Measurements from ENCODE around the gene DCDC2. TPM values are rescaled to one million over a fixed set of nuclear protein-coding genes. Genes with fewer than 3 reads are reported as not detected.

DCDC2 gene
- total and polyA plus RNA-seq, 2 donors (not counting 3 experiments of a cell fraction or from before 2014, with no cell fraction given), result not detected

- Histone ChIP-seq H3K4me2 (ENCODE audit: insufficient read depth, low read length) (no peak overlapping the region), H4K20me1 (replicated peaks; ENCODE audit: control insufficient read depth, extremely low read depth, insufficient read depth, low read length) (no peaks in the 10 kb centered on the region), H3K27me3 (ENCODE audit: control insufficient read depth in 2 of 2, insufficient read depth in 2 of 2, low read length in 2 of 2) (no peaks in the 10 kb centered on the region), H2AFZ (ENCODE audit: low read depth, low read length) (no peak overlapping the region), H3K4me3 (replicated peaks in 1 of 3; ENCODE audit: insufficient read depth in 1 of 3, low read depth in 1 of 3, low read length in 3 of 3) (no peak overlapping the region), H3K9me1 (replicated peaks; ENCODE audit: control insufficient read depth, extremely low read depth, insufficient read depth, low read length) (no peaks in the 10 kb centered on the region), H3K36me3 (ENCODE audit: control insufficient read depth in 2 of 2, extremely low read depth in 1 of 2, insufficient read depth in 2 of 2, low read length in 2 of 2) (no peaks in the 10 kb centered on the region), H3K4me1 (ENCODE audit: control insufficient read depth, extremely low read depth, insufficient read depth, low read length) (no peaks in the 10 kb centered on the region), H3K9ac (replicated peaks; ENCODE audit: extremely low read depth, insufficient read depth, low read length) (no peak overlapping the region), H3K9me3 (replicated peaks; ENCODE audit: control insufficient read depth, insufficient read depth, low read length) (no peaks in the 10 kb centered on the region), H3K27ac (ENCODE audit: insufficient read depth, low read depth, low read length) (no peak overlapping the region), H3K79me2 (ENCODE audit: control insufficient read depth, insufficient read depth, low read length) (no peaks in the 10 kb centered on the region)
- ChIA-PET CTCF (interaction anchor here (0.6 kb wide), 2 partner anchors 146 to 1371 kb away, joined by 3 to 5 read pairs; no protein-coding TSS in a partner anchor), POLR2A (no interaction called here)
- BruUV-seq (replicated peaks), result no TSS peak
- TF ChIP-seq FOS (IDR thresholded peaks at IDR 0.05; ENCODE audit: borderline replicate concordance, insufficient read depth, low read length) (no peak), MYC (IDR thresholded peaks at IDR 0.05; ENCODE audit: low read depth, low read length) (no peak), GATA2 (IDR thresholded peaks at IDR 0.05; ENCODE audit: insufficient read depth, insufficient read length, low read depth, low read length) (no peak), EZH2 (IDR thresholded peaks at IDR 0.05; ENCODE audit: borderline replicate concordance, low read depth, low read length, severe bottlenecking) (no peak), JUN (IDR thresholded peaks at IDR 0.05; ENCODE audit: borderline replicate concordance, insufficient read depth, insufficient read length, low read depth) (no peak), POLR2A (IDR thresholded peaks at IDR 0.05; ENCODE audit: low read depth, low read length) (no peak), MAX (IDR thresholded peaks at IDR 0.05; ENCODE audit: insufficient read depth, insufficient read length) (no peak), POLR2AphosphoS5 (IDR thresholded peaks at IDR 0.05; ENCODE audit: insufficient read depth, low read depth, low read length) (no peak), CTCF (IDR thresholded peaks at IDR 0.05; ENCODE audit: extremely low read depth in 1 of 2, insufficient read depth in 1 of 2, low read depth in 1 of 2, low read length in 2 of 2) (no peak)
- dilution Hi-C loops (cut with MboI; ENCODE audit: extremely low pct_ligation_motif_present, low sequenced_read_pairs), result no loop called here
- intact Hi-C loops (cut with micrococcal nuclease), result no loop called here
- DNase-seq (ENCODE audit: low read depth, low spot score) (no peak), FAIRE-seq (no peak)
These were observed 20.7 kb upstream of the DCDC2 start for GRCh38 chr6:24378473-24379097.
